Prostate gland (tissue), 2 donors: ENCODE data around the gene SYT17.

Experiments
- CTCF ChIP-seq, 4 experiments: fragments of 200-600 bp in 2 of 4; fragments of 450-650 bp in 2 of 4; sonication (generic) in 2 of 4; IDR thresholded peaks; 1 replicate in 3 of 4; 2 replicates in 1 of 4; pipeline ENCODE4 v1.5.1; 2016 to 2019; ENCODE audit warnings: antibody characterized with exemption in 4 of 4, mild to moderate bottlenecking in 2 of 4, moderate library complexity in 2 of 4
- POLR2A ChIP-seq: fragments of 450-650 bp; IDR thresholded peaks from one replicate; pipeline ENCODE4 v1.6.1; 2016; ENCODE audit warnings: antibody characterized with exemption, mild to moderate bottlenecking
- POLR2AphosphoS5 ChIP-seq: sonication (generic); formaldehyde crosslinking; IDR thresholded peaks from one replicate; pipeline ENCODE4 v1.6.1; 2017; ENCODE audit warnings: antibody characterized with exemption

DNA sequence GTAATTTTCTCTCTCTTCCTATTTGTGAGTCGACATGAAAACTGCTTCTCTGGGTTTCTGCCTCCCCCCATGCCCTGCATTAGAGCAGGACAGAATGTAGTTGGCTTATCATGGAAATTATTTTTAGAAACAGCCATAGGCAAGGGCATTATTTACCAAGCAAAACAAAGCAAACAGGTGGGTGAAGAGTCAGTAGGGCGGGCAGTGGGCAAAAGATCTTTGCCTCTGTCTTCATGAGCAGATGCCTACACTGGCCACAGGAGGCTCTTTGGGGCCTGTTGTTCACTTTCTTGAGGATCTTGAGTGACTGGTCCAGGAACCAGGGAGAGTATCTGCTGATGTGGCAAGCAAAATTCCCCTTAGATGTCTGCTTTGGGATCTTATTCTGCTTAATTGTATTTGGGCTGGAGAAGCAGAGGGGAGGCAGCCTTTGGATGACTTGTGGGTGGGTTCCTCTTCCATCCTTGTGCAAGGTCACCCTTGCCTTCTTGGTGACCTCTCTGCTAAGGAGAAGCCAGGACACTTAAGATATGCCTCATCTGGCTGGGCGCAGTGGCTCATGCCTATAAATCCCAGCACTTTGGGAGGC, 75.0 kb downstream of the SYT17 start:
- TF ChIP-seq POLR2AphosphoS5 (no peak), CTCF (IDR thresholded peaks at IDR 0.05) (no peak), POLR2A (no peak)
